ENCODE measurements around the gene NLGN1. TPM values are rescaled to one million over a fixed set of nuclear protein-coding genes. Genes with fewer than 3 reads are reported as not detected.

The NLGN1 gene
- total and polyA plus RNA-seq, 2 of the 8 experiments (the other 6 are each of a cell fraction or from before 2014, with no cell fraction given), result 7.8 to 14.8 TPM

DNA sequence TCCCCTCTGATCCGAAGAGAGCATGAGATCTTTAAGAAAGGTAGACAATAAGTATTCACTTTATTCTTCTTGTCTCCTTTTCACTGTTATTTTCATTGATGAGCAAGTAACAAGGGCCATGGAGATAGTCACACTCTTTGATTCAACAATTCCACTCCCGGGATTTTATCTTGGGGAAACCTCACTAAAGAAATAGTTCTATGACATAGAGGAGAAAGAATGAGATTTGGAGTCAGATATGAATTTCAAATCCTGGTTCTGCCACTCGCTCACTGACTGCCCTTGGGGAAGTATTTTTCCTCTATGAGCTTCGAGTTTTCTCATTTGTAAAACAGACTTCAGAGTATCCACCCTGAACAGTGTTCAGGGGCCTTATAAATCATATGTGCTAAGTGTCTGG is 514.6 kb downstream of the NLGN1 start:
- DNase-seq (ENCODE audit: low read depth in 1 of 2, low spot score in 2 of 2), result no peak
- no peak overlapping the region for H2BK15ac ChIP-seq (ENCODE audit: low read length)
- H2BK20ac ChIP-seq (ENCODE audit: low read length), result no peak overlapping the region
- H3K9me3 ChIP-seq (ENCODE audit: insufficient read depth in 2 of 2, low read depth in 1 of 2, low read length in 1 of 2), result no peaks in the 10 kb centered on the region
- H3K18ac ChIP-seq (ENCODE audit: extremely low read depth, low read length), result no peak overlapping the region
- H3K56ac ChIP-seq (replicated peaks; ENCODE audit: insufficient read length, low read depth, low read length), result no peak overlapping the region
- H3K79me1 ChIP-seq (ENCODE audit: low read depth, low read length), result no peaks in the 10 kb centered on the region
- no peak overlapping the region for H3K9ac ChIP-seq (replicated peaks in 1 of 4; ENCODE audit: extremely low read depth in 1 of 4, low read depth in 3 of 4, low read length in 3 of 4)
- no peak overlapping the region for H4K91ac ChIP-seq (replicated peaks; ENCODE audit: insufficient read length, low read length)
- H2BK120ac ChIP-seq (replicated peaks; ENCODE audit: low read depth, low read length), result no peak overlapping the region
- no peaks in the 10 kb centered on the region; the same call in 1 of the 2 replicates for H3K23me2 ChIP-seq (ENCODE audit: low read depth, low read length)
- H4K5ac ChIP-seq (ENCODE audit: insufficient read length, low read depth, low read length), result no peak overlapping the region
- H3K14ac ChIP-seq (ENCODE audit: insufficient read length), result no peak overlapping the region
- peaks cover 0 to 1% (median 0%) of the 10 kb centered on the region in 4 experiments; a peak in 1 of 7 replicates for H3K27me3 ChIP-seq (replicated peaks in 1 of 4; ENCODE audit: control insufficient read depth in 3 of 4, extremely low read depth in 1 of 4, insufficient read depth in 3 of 4, low read length in 3 of 4)
- no peak overlapping the region for H4K8ac ChIP-seq (ENCODE audit: extremely low read depth, insufficient read depth, low read length)
- peaks cover 4 to 21% (median 13%) of the 10 kb centered on the region in 4 experiments; a peak in 6 of 7 replicates for H3K4me1 ChIP-seq (replicated peaks in 1 of 4; ENCODE audit: control insufficient read depth in 3 of 4, insufficient read depth in 4 of 4, low read length in 3 of 4)
- FAIRE-seq, result no peak
- no peak overlapping the region for H3K27ac ChIP-seq (ENCODE audit: low read depth, low read length)
- H2BK5ac ChIP-seq (ENCODE audit: low read depth, low read length), result no peak overlapping the region
- no peak overlapping the region for H3K4me3 ChIP-seq (ENCODE audit: extremely low read depth in 1 of 4, insufficient read depth in 2 of 4, low read depth in 3 of 4, low read length in 4 of 4)
- H3K23ac ChIP-seq (ENCODE audit: insufficient read length), result no peak overlapping the region
- no peak overlapping the region for H3K4ac ChIP-seq (replicated peaks; ENCODE audit: insufficient read length, low read depth, low read length)
- H2BK12ac ChIP-seq (ENCODE audit: low read depth, low read length), result no peak overlapping the region
- no peaks in the 10 kb centered on the region for H3K79me2 ChIP-seq (ENCODE audit: control insufficient read depth in 1 of 2, insufficient read depth in 2 of 2, low read length in 2 of 2)
- no peak for TF ChIP-seq KDM4A (IDR thresholded peaks at IDR 0.05; ENCODE audit: low read depth, low read length, severe bottlenecking)
- no peak overlapping the region for H2AK5ac ChIP-seq (ENCODE audit: low read depth, low read length)
- ChIA-PET POLR2A (ENCODE audit: partially characterized antibody) (no interaction called here), CTCF (ENCODE audit: partially characterized antibody) (no interaction called here)
- 89% methylated on average over 4 of the region's 4 CpGs; no CpG with 5 or more reads in 1 of the 2 experiments for WGBS, 2 experiments (ENCODE audit: extremely low coverage in 1 of 2, insufficient coverage in 1 of 2, insufficient read length in 1 of 2, insufficient replicate concordance in 2 of 2, low coverage in 1 of 2, low lambda C conversion rate in 2 of 2, missing lambda C conversion rate in 1 of 2)
- no peak overlapping the region for H2AFZ ChIP-seq (ENCODE audit: low read length)
- H4K20me1 ChIP-seq (replicated peaks in 1 of 2; ENCODE audit: control insufficient read depth in 1 of 2, insufficient read depth in 2 of 2, low read length in 2 of 2), result no peaks in the 10 kb centered on the region
- no peak overlapping the region for H3K4me2 ChIP-seq (ENCODE audit: insufficient read depth in 1 of 2, low read depth in 2 of 2, low read length in 2 of 2)
- no peaks in the 10 kb centered on the region for H3K36me3 ChIP-seq (ENCODE audit: control insufficient read depth in 2 of 4, insufficient read depth in 4 of 4, low read length in 3 of 4)
